ENCODE results near the gene EXOC8. TPM values are rescaled to one million over a fixed set of nuclear protein-coding genes. Genes with fewer than 3 reads are reported as not detected.

EXOC8 gene
- total RNA-seq, 1 donor from 2014 or later = 11.3 TPM

DNA sequence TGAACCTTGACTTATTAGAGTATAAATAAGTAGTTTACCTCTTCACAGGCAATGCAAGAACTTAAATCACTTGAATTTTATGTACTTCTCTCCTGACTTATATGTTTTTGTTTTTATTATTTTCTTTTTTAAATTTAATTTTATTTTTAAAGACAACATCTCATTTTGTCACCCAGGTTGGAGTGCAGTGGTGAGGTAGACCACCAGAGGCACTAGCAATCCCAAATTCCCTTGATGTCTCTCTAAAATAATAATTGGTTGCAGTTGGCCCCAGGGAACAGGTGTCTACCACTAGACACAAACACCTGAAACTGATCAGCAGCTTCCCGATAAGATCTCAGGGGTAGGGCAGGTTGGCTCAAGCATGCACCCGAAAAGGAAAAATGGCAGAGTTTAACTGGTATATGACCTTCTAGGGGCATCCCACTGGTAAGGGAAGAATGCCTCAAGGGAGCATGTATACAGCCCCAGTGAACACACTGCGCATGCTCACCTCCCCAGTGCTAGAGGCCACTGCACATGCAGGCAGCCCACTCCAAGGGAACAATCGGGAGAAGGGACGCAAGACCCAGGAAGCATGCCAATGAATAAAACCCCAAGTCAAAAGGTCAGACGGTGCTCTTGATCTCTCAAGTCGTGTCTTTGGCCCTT lies 14.6 kb downstream of the EXOC8 start:
- no peak for ATAC-seq
- no peak for DNase-seq (ENCODE audit: missing footprints)
- intact Hi-C loops (cut with DNase I) = no loop called here

DNA sequence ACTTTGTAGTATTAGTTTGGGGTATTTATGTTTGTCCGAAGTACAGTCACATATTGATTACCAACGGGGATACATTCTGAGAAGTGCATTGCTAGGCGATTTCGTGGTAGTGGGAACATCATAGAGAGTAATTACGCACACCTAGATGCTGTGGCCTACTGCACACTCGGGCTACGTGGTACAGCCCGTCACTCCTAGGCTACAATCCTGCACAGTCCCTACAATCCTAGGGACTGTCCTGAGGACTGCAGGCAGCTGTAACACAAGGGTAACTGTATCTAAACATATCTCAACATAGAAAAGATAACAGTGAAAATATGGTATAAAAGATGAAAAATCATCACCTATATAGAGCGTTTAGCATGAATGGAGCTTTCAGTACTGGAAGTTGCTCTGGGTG lies 18.6 kb downstream of the EXOC8 start:
- no peak for DNase-seq (ENCODE audit: missing footprints)
- no peak for ATAC-seq
- intact Hi-C loops (cut with DNase I) = no loop called here

DNA sequence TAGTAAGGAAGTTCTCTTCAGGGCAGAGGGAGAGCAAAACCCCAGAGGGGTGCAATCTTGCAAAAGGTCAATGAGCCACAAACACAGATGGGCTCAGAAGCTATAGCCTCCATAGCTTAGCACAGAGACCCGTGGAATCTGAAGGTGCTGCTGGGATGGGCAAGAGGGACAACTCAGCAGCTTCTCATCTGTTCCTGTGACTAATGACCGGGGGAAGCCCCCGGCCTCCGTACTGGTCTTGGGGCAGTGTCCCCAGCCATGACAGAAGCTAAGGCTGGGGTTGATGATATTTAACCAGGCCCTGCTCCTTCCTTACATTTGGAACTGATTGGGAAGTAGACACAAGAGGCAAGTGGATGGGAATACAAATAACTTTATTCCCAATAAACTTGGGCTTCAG lies 19.1 kb downstream of the EXOC8 start:
- no peak for DNase-seq (ENCODE audit: missing footprints)
- no peak for ATAC-seq
- intact Hi-C loops (cut with DNase I) = no loop called here

DNA sequence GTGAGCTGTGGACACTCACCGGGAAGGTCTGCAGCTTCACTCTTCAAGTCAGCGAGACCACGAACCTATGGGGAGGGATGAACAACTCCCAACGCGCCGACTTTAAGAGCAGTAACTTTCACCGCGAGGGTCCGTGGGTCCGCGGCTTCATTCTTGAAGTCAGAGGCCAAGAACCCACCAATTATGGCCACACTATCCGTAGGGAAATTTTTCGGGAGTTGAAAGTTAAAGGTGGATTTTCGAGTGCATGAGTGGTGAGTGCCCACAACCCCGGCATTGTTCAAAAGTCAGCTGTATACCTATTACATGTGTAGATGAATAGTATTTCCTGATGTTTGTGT lies 19.7 kb downstream of the EXOC8 start:
- ATAC-seq (no peak), DNase-seq (ENCODE audit: missing footprints) (no peak)

DNA sequence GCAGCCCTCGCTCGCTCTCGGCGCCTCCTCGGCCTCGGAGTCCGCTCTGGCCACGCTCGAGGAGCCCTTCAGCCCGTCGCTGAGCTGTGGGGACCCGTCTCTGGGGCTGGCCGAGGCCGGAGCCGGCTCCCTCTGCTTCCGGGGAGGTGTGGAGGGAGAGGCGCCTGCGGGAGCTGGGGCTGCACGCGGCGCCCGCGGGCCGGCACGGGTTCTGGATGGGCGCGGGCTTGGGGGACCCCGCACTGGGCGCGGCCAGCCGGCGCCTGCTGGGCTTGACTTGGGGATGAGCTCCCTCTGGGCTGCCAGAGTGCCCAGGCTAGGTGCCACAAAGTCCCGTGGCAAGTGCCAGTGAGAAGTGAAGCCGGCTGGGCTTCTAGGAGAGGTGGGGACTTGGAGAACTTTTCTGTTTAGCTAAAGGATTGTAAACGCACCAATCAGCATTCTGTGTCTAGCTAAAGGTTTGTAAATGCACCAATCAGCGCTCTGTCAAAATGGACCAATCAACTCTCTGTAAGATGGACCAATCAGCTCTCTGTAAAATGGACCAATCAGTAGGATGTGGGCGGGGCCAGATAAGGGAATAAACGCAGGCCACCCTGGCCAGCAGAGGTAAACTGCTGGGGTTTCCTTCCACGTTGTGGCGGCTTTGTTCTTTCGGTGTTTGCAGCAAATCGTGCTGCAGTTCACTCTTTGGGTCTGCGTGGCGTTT lies 20.2 kb downstream of the EXOC8 start:
- DNase-seq (ENCODE audit: missing footprints) (no peak), ATAC-seq (no peak)
- intact Hi-C loops (cut with DNase I) = no loop called here

More for the DNA sequence above, 19.7 kb downstream of the EXOC8 start:
- intact Hi-C loops (cut with DNase I) = no loop called here

DNA sequence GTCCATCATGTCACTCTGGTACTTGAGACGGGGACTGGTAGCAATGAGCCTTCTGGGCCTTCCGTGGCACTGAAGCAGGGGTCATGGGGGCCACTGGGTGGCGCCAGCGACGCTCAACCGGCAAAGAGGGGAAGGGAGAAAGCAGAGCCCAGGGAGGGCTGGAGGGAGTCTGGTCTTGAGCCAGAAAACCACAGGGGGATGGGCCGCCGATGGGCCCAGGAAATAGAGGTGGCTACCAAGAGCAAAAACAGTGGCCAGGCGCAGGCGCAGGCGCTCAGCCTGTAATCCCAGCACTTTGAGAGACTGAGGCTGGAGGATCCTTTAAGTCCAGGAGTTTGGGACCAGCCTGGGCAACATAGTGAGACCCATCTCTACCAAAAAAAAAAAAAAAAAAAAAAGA lies 21.8 kb downstream of the EXOC8 start:
- ATAC-seq (no peak), DNase-seq (ENCODE audit: missing footprints) (no peak)
- intact Hi-C loops (cut with DNase I) = no loop called here

DNA sequence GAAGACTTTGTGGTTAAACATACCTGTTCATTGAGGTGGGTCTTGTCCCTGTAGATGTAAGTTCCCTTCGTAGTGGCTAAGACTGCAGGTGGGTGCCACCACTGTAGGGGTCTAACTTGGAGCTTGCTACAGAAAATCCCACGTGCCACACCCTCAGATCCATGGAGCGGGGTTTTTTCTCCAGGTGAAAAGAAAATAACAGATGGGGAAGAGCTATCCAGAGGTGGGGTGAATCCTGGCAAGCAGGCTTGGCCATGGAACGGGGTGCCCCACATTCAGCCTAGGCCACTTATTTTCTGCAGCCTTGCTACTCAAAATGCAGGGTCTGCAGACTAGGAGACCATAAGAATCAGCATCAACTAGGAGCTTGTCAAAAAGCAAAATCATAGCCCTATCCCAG lies 24.0 kb downstream of the EXOC8 start:
- no peak for ATAC-seq
- intact Hi-C loops (cut with DNase I) = no loop called here

DNA sequence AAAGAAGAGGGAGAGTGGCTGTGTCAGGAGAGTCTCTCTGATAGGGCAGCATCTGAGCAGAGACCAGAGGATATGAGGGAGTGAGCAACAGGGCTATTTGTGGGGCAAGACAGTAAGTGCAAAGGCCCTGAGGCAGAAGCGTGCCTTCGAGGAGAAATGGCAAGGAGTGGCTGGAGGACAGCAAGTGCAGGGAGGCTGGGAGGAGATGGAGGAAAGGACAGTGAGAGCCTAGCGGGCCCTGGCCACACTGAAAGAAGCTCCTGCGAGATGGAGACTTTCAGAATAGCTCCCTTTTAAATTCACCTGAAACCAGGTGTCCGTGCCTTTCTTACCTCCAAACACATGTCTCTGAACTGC lies 25.2 kb downstream of the EXOC8 start:
- DNase-seq (ENCODE audit: missing footprints) (no peak), ATAC-seq (no peak)
- intact Hi-C loops (cut with DNase I) = no loop called here

More for the DNA sequence above, 24.0 kb downstream of the EXOC8 start:
- no peak for DNase-seq (ENCODE audit: missing footprints)

DNA sequence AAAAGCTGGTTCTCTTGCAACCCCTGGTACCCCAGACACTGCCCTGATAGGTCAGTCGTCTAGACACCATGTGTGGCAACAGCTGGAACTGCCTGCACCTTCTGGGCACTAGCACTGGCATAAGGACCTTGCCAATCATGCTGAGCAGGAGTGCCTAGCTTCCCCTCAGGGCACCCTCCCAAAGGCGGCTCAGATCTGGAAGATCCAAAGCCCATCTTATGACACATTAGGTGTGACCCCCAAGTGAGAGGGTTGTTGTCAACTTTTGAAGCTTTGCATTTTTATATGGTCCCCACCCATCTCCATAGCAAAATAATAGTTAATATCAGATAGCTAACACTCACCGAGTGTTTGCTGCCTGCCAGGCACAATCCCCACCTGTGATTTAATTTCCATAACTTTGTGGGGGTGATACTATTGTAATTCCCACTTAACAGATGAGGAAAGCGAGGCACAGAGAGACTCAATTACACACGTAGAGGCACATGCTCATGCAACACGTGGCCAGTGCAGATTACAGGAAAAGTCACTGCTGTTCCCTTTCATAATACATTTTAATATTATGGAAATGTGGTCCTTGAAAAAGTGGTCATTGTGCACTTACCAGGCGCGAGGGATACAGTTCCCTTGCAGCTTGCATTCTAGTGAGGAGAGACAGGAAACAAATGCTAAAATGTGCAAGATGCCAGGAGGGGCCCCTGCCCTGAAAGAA lies 25.8 kb downstream of the EXOC8 start:
- intact Hi-C loops (cut with DNase I) = no loop called here
- ATAC-seq (no peak), DNase-seq (ENCODE audit: missing footprints) (no peak)

DNA sequence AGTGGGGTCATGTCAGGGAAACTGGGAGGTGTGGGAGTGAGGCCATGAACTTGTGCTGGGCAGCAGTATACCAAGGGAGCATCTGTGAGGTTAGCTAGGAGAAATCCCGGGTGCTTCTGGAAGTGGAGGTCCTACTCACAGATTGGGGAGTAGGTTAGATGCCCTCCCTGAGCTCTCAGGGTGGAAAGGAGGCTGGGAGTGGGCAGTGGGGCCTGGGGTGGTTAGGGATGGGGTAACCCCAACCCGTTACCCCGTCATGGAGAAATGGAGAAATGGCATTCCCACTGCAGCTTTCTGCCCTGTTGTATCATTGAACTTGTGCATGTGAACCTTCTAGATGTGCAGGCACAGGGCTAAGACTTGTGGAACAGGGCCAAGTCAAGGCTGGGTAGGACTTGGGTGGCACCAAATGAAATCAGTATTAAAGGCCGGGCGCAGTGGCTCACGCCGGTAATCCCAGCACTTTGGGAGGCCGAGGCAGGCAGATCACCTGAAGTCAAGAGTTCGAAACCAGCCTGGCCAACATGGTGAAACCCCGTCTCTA lies 27.2 kb downstream of the EXOC8 start:
- ATAC-seq = no peak
- intact Hi-C loops (cut with DNase I) = no loop called here
- DNase-seq (ENCODE audit: missing footprints) = no peak

DNA sequence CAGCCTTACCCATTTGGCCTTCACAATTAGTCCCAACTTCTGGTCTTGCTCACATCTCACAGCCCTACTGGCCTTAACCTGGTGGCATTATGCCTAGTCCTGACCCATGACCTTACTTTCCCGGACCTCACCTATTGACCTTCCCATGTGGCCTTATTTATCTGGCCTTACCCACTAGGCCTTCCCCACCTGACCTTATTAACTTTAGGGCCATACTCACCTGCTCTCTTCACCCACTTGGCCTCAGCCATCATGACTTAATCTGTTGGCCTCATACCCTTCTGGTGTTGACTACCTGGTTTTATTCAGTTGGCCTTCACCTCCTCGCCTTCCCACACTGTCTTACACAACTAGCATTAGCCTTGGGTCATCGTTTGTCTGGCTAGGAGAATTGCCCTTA lies 35.7 kb downstream of the EXOC8 start:
- intact Hi-C loops (cut with DNase I) = no loop called here
- no peak for DNase-seq (ENCODE audit: missing footprints)
- ATAC-seq = no peak

DNA sequence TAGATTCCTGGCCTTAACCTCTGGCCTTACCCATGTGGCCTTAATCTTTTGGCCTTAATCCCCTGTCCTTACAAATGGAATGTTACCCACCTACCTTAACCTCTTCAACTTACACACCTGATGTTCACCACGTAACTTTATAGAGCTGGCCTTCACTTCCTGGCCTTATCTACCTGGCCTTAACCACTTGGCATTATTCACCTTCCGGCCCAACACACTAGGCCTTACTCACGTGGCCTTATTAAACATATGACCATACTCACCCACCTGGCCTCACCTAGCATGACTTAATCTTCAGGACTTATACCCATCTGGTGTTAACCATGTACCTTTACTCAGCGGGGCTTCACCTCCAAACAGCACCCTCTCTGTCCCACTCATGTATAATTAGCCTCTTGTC lies 41.7 kb downstream of the EXOC8 start:
- ATAC-seq (no peak), DNase-seq (ENCODE audit: missing footprints) (no peak)
- intact Hi-C loops (cut with DNase I) = no loop called here

DNA sequence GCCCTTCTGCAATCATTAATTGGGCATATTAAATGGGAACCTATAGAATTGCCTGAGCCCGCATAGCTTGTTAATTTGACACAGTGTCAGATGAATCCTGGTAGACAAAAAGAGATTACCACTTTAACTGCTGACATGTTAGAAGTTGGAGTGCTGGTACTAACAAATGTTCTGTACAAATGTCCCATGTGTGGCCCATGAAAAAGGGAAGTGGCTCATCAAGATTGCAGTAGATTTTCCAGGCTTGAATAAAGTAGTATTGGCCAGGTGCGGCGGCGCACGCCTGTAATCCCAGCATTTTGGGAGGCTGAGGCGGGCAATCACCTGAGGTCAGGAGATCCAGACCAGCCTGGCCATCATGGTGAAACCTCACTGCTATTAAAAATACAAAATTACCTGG lies 51.0 kb downstream of the EXOC8 start:
- DNase-seq (ENCODE audit: missing footprints) (no peak), ATAC-seq (no peak)
- intact Hi-C loops (cut with DNase I) = no loop called here

DNA sequence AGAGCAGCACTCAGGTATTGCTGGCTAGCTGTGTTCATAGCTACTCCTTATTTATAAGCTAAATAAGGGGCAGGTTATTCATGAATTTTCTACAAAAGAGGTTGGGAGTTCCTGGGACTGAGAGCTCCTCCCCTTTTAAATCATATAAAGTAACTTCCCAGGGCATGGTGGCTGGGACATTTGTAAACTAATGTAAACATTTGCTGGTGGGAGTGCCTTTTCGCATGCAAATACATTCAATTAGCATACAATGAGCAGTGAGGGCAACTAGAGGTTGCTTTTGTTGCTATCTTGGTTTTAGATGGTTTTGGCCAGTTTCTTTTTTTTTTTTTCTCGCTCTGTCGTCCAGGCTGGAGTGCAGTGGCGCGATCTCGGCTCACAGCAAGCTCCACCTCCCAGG lies 53.2 kb downstream of the EXOC8 start:
- no peak for ATAC-seq
- DNase-seq (ENCODE audit: missing footprints) = no peak
- intact Hi-C loops (cut with DNase I) = no loop called here

Other genes with a start within 250 kb of the EXOC8 start
- 0.11 TPM for gene TRIM67, start 175.8 kb downstream of the EXOC8 start, total RNA-seq
- gene GNPAT, start 96.6 kb downstream of the EXOC8 start, total RNA-seq = 59.1 TPM
- 6.5 TPM for gene SPRTN, start 441 bp upstream of the EXOC8 start, total RNA-seq
- gene EGLN1, start 84.4 kb upstream of the EXOC8 start, total RNA-seq = 86.0 TPM
- gene TSNAX, start 190.8 kb upstream of the EXOC8 start, total RNA-seq = 22.6 TPM